ENCODE results near the gene P4HB. TPM values are rescaled to one million over a fixed set of nuclear protein-coding genes. Genes with fewer than 3 reads are reported as not detected.
A peak's percentile ranks its signal among the peaks of the same experiment; 100 is the strongest.

Gene P4HB
- total RNA-seq, 1 donor from 2014 or later = 1,272 TPM

- TF ChIP-seq CTCF (conservative IDR thresholded peaks at IDR 0.05; ENCODE audit: low read depth, low read length) = no peak
- no peak for DNase-seq (ENCODE audit: low read depth)
- peak overlapping the region; percentile 85 for H3K4me3 ChIP-seq (ENCODE audit: low read depth, low read length)
Observed at GRCh38 chr17:81891303-81891552, 30.9 kb upstream of the P4HB start.

DNA sequence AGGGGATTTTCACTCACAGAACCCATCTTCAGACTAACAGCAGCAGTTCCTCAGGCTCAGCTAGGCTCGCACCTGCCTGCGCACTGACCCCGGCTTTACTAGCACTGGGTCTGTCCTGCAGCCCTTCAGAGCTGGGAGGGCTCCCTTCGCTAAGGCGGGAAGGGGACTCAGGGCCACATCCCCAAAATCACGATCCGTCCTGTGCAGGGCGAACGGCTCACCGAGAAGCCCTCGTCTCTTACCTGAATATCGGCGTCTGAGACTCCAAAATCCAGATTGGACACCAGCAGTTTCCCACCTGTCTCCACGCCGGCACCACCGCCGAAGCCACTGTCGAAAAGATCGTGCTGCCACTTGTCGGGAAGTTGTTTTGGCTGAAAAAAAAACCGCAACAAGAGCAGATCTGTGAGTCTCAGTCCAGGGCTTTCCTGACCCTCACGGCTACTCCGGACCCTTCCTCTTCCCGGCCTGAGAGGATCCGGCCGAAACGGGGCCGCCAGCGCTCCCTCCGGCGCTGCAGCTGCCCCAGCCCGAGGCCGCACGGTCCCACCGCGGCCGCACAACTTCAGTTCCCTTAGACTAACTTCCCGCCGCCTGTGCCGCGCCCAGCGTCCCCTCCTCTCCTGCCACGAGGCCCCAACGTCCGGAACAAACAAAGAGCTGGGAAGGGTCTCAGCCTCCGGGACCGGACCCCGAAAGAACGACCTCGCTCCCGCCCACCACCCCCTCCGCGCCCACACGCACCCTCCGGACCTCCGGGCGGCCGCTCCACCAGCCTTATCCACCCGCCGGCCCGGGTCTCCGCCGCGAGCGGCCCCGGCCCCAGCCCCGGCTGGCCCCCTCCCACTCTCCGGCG, 30.3 kb upstream of the P4HB start:
- TF ChIP-seq CTCF (conservative IDR thresholded peaks at IDR 0.05; ENCODE audit: low read depth, low read length) = no peak
- no peak for DNase-seq (ENCODE audit: low read depth)
- H3K4me3 ChIP-seq (ENCODE audit: low read depth, low read length) = peak overlapping the region; percentile 85

GRCh38 chr17:81889602-81890001, 29.3 kb upstream of the P4HB start:
- H3K4me3 ChIP-seq (ENCODE audit: low read depth, low read length) = peak overlapping the region; percentile 8
- no peak for DNase-seq (ENCODE audit: low read depth)
- TF ChIP-seq CTCF (conservative IDR thresholded peaks at IDR 0.05; ENCODE audit: low read depth, low read length) = no peak

- H3K4me3 ChIP-seq (ENCODE audit: low read depth, low read length) = no peak overlapping the region
- no peak for DNase-seq (ENCODE audit: low read depth)
- no peak for TF ChIP-seq CTCF (conservative IDR thresholded peaks at IDR 0.05; ENCODE audit: low read depth, low read length)
Observed at GRCh38 chr17:81888988-81889595, 28.8 kb upstream of the P4HB start.

- no peak for TF ChIP-seq CTCF (conservative IDR thresholded peaks at IDR 0.05; ENCODE audit: low read depth, low read length)
- no peak for DNase-seq (ENCODE audit: low read depth)
- no peak overlapping the region for H3K4me3 ChIP-seq (ENCODE audit: low read depth, low read length)
Observed at GRCh38 chr17:81888105-81888987, 28.0 kb upstream of the P4HB start.

- H3K4me3 ChIP-seq (ENCODE audit: low read depth, low read length) = no peak overlapping the region
- no peak for TF ChIP-seq CTCF (conservative IDR thresholded peaks at IDR 0.05; ENCODE audit: low read depth, low read length)
- peak; percentile 74 for DNase-seq (ENCODE audit: low read depth)
Observed at GRCh38 chr17:81885869-81886548, 25.7 kb upstream of the P4HB start.

All from epithelial cell of proximal tubule (primary cell).